ENCODE data around the gene CD200R1.

GRCh38 chr3:112973325-112974177 is 1.4 kb downstream of the CD200R1 start:
- TF ChIP-seq CTCF (IDR thresholded peaks at IDR 0.05; ENCODE audit: insufficient read depth, low read length, poor library complexity, severe bottlenecking) (no peak), EZH2phosphoT487 (conservative IDR thresholded peaks at IDR 0.05; ENCODE audit: low read length) (no peak)

All from SU-DHL-6 (cell line).